GM10266 (cell line): Measurements from ENCODE around the gene ZDHHC17.

Experiments used
- DNase-seq: peaks from one replicate; pipeline ENCODE4 v3.0.0; 2012; ENCODE audit errors: extremely low spot score
- CTCF ChIP-seq: IDR thresholded peaks from 2 replicates; pipeline ENCODE4 v1.5.1; 2012; ENCODE audit warnings: mild to moderate bottlenecking, low read depth; ENCODE audit not compliant: control insufficient read depth, insufficient read depth; ENCODE audit errors: missing control alignments

ZDHHC17 gene

GRCh38 chr12:76883151-76883550, 119.2 kb downstream of the ZDHHC17 start:
- TF ChIP-seq CTCF = no peak
- no peak for DNase-seq

GRCh38 chr12:76883811-76884210, 119.9 kb downstream of the ZDHHC17 start:
- TF ChIP-seq CTCF = no peak
- no peak for DNase-seq

- TF ChIP-seq CTCF = no peak
- DNase-seq = no peak
Measured at GRCh38 chr12:76888775-76889174, 124.9 kb downstream of the ZDHHC17 start.

GRCh38 chr12:76890151-76891143, 126.5 kb downstream of the ZDHHC17 start:
- DNase-seq = no peak
- TF ChIP-seq CTCF = no peak

GRCh38 chr12:76891609-76892008, 127.7 kb downstream of the ZDHHC17 start:
- DNase-seq = no peak

GRCh38 chr12:76895796-76896195, 131.9 kb downstream of the ZDHHC17 start:
- TF ChIP-seq CTCF = no peak
- DNase-seq = no peak

More at GRCh38 chr12:76891609-76892008, 127.7 kb downstream of the ZDHHC17 start:
- no peak for TF ChIP-seq CTCF

GRCh38 chr12:76896274-76896673, 132.4 kb downstream of the ZDHHC17 start:
- DNase-seq = no peak
- TF ChIP-seq CTCF = no peak
